Peyer's patch (tissue), 4 donors: Measurements from ENCODE around the gene MRPL43.

Source experiments
- CTCF ChIP-seq, 6 experiments: fragments of 450-650 bp in 4 of 6; fragments of 200-600 bp in 2 of 6; sonication (generic) in 1 of 6; IDR thresholded peaks; one replicate each; pipeline ENCODE4 v1.5.1; 2017 to 2019; ENCODE audit warnings: antibody characterized with exemption in 6 of 6, mild to moderate bottlenecking in 3 of 6, moderate library complexity in 1 of 6
- POLR2A ChIP-seq, 2 donors: fragments of 450-650 bp; IDR thresholded peaks; one replicate each; pipeline ENCODE4 v1.5.1; 2017; ENCODE audit warnings: antibody characterized with exemption in 2 of 2, mild to moderate bottlenecking in 2 of 2, moderate library complexity in 2 of 2

- TF ChIP-seq CTCF (IDR thresholded peaks at IDR 0.05), result no peak
- TF ChIP-seq POLR2A (IDR thresholded peaks at IDR 0.05), result no peak
These were observed 6.6 kb downstream of the MRPL43 start for GRCh38 chr10:100980711-100981110.
